Endothelial cell (in vitro differentiated cells): ENCODE data around the gene ZNF182. TPM values are rescaled to one million over a fixed set of nuclear protein-coding genes. Genes with fewer than 3 reads are reported as not detected.

ENCODE experiments used
- DNase-seq: peaks from one replicate; pipeline ENCODE4 v3.0.0; 2021; ENCODE audit warnings: low spot score
- H3K27ac Mint-ChIP-seq: one replicate; pipeline ENCODE4 v1.8.0; 2021; ENCODE audit warnings: mixed read lengths, inconsistent platforms; ENCODE audit not compliant: unreplicated experiment
- H3K27me3 Mint-ChIP-seq: one replicate; pipeline ENCODE4 v1.8.0; 2021; ENCODE audit warnings: mild to moderate bottlenecking, moderate library complexity, mixed read lengths, inconsistent platforms; ENCODE audit not compliant: unreplicated experiment
- H3K36me3 Mint-ChIP-seq: one replicate; pipeline ENCODE4 v1.8.0; 2021; ENCODE audit warnings: mild to moderate bottlenecking, low read depth, mixed read lengths, inconsistent platforms; ENCODE audit not compliant: unreplicated experiment
- H3K4me1 Mint-ChIP-seq: one replicate; pipeline ENCODE4 v1.8.0; 2021; ENCODE audit warnings: mild to moderate bottlenecking, mixed read lengths, inconsistent platforms; ENCODE audit not compliant: unreplicated experiment
- H3K4me3 Mint-ChIP-seq: one replicate; pipeline ENCODE4 v1.8.0; 2021; ENCODE audit warnings: mild to moderate bottlenecking, mixed read lengths, inconsistent platforms; ENCODE audit not compliant: unreplicated experiment
- H3K9me3 Mint-ChIP-seq: one replicate; pipeline ENCODE4 v1.8.0; 2021; ENCODE audit warnings: mixed read lengths, inconsistent platforms; ENCODE audit not compliant: unreplicated experiment
- total RNA-seq: library from RNA; stranded (reverse); fragmentation: NEBNext Ultra II Directional; extraction: Animal tissue kit (Norgen Biotek cat#: 25700); gene quantifications from one replicate; pipeline ENCODE4 v1.2.1, GENCODE V29; 2021; ENCODE audit not compliant: unreplicated experiment
- TF ChIP-seq, protein P1 (sequence below): fragments of 200-600 bp; sonication (generic); IDR thresholded peaks from one replicate; pipeline ENCODE4 v1.5.0; 2021; ENCODE audit warnings: antibody characterized with exemption; ENCODE audit not compliant: unreplicated experiment

Gene ZNF182
- total RNA-seq, 1 donor from 2014 or later: 7.0 TPM

DNA sequence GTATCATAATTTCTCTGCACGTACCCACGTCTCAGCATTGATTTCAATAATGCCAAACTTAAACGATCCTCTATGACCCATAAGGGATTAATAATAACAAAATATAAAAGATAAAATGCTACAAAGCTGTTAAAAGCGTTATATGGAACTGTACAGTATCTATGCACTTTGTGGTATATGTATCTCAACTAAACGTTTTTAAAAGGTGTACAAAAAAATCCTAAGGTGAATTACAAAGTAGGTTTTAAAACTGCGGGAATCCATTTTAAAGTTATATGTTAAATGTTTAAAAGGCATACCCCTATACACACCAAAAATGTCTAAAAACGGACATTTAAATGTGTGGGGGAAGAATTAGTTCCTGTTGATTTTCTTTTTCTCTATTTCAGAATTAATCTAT is 860 bp downstream of the ZNF182 start:
- Mint-ChIP-seq H3K27me3 (peaks cover 5% of the 10 kb centered on the region), H3K4me3 (peak overlapping the region; percentile 97), H3K27ac (no peak overlapping the region), H3K4me1 (peaks cover 3% of the 10 kb centered on the region), H3K36me3 (no peaks in the 10 kb centered on the region), H3K9me3 (no peaks in the 10 kb centered on the region)
- no peak for DNase-seq
- TF ChIP-seq, protein P1, sequence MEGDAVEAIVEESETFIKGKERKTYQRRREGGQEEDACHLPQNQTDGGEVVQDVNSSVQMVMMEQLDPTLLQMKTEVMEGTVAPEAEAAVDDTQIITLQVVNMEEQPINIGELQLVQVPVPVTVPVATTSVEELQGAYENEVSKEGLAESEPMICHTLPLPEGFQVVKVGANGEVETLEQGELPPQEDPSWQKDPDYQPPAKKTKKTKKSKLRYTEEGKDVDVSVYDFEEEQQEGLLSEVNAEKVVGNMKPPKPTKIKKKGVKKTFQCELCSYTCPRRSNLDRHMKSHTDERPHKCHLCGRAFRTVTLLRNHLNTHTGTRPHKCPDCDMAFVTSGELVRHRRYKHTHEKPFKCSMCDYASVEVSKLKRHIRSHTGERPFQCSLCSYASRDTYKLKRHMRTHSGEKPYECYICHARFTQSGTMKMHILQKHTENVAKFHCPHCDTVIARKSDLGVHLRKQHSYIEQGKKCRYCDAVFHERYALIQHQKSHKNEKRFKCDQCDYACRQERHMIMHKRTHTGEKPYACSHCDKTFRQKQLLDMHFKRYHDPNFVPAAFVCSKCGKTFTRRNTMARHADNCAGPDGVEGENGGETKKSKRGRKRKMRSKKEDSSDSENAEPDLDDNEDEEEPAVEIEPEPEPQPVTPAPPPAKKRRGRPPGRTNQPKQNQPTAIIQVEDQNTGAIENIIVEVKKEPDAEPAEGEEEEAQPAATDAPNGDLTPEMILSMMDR: no peak

DNA sequence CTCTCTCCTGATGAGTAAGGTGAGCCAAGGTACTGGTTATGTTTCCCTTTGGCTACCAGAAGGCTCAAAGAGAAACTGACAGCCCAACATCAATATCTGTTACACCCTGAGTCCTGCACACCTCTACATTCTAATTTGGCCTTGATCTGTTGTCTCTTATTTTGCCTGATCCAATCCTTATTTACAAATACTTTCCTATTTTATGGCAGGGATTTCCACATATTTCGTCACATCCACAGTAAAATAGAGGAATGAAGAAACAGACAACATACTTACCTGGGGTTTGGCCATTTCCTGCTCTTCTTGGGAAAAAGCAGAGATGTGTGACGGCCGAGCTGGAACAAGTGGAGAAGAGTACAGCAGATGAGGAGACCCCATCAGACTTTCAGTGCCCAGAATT is 1.5 kb downstream of the ZNF182 start:
- TF ChIP-seq, protein P1: no peak
- H3K9me3 Mint-ChIP-seq: no peaks in the 10 kb centered on the region
- H3K27ac Mint-ChIP-seq: no peak overlapping the region
- H3K27me3 Mint-ChIP-seq: peaks cover 5% of the 10 kb centered on the region
- peak overlapping the region; percentile 37 for H3K4me3 Mint-ChIP-seq
- peaks cover under 1% of the 10 kb centered on the region for H3K36me3 Mint-ChIP-seq
- peaks cover 3% of the 10 kb centered on the region for H3K4me1 Mint-ChIP-seq
- no peak for DNase-seq

DNA sequence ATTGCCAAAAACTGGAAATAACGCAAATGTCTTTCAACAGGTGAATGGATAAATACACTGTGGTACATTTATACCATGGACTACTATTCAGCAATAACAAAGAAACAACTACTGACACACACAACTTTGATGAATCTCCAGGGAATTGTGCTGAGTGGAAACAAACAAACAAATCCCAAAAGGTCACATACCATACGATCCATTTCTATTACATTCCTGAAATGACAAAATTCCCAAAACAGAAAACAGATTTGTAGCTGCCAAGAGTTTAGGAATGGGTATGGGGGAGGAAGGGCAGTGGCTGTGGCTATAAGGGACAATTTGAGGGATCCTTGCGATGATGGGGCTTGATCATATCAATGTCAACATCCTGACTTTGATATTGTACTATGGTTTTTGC is 2.5 kb downstream of the ZNF182 start:
- no peaks in the 10 kb centered on the region for H3K9me3 Mint-ChIP-seq

DNA sequence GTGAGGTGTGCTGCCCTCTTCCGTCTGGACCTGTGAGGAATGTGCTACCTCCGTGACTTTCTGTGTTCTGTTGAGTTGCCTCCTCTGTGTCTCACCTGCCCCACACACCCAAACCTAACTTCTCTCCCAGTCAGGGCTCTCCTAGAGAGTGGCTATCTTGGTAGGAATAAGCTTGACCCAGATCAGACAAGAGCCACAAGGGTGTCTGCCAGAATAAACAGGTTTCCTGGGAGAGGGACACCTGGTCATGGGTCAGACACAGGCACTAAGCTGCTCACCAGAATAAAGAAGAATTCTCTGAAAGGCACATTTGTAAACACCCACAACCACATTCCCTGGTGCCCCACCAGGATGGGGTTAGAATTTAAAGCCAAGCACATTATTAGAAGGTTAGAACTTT is 11.1 kb downstream of the ZNF182 start:
- Mint-ChIP-seq H3K4me1 (peaks cover 4% of the 10 kb centered on the region), H3K36me3 (peaks cover 25% of the 10 kb centered on the region), H3K4me3 (peak overlapping the region; percentile 47), H3K27ac (no peak overlapping the region), H3K27me3 (no peaks in the 10 kb centered on the region), H3K9me3 (no peaks in the 10 kb centered on the region)
- DNase-seq: no peak
- TF ChIP-seq, protein P1: no peak

More for the DNA sequence above, 2.5 kb downstream of the ZNF182 start:
- Mint-ChIP-seq H3K27me3 (peaks cover 4% of the 10 kb centered on the region), H3K4me3 (no peak overlapping the region), H3K4me1 (peaks cover 3% of the 10 kb centered on the region), H3K36me3 (peaks cover 5% of the 10 kb centered on the region), H3K27ac (no peak overlapping the region)
- TF ChIP-seq, protein P1: no peak
- no peak for DNase-seq

DNA sequence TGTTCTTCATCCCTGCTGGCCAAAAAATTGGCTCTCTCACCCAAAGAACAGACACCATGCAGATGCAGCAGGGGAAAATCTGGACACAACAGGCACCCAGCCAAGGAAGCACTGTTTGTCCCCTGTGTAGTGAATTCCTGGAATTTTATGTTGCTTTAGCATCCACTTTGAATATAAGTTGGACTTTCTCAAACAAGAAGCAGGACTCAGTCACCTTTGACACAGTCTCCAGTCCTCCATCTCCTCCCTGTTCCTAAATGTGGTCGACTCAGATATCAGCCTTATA is 11.8 kb downstream of the ZNF182 start:
- Mint-ChIP-seq H3K27me3 (no peaks in the 10 kb centered on the region), H3K4me3 (no peak overlapping the region), H3K9me3 (no peaks in the 10 kb centered on the region), H3K4me1 (peaks cover 4% of the 10 kb centered on the region), H3K36me3 (peaks cover 28% of the 10 kb centered on the region), H3K27ac (no peak overlapping the region)
- no peak for DNase-seq
- TF ChIP-seq, protein P1: no peak
